ENCODE measurements around the gene PPP1CA. TPM values are rescaled to one million over a fixed set of nuclear protein-coding genes. Genes with fewer than 3 reads are reported as not detected.

PPP1CA gene
- total RNA-seq, 1 experiment from 2014 or later, result 238 TPM

DNA sequence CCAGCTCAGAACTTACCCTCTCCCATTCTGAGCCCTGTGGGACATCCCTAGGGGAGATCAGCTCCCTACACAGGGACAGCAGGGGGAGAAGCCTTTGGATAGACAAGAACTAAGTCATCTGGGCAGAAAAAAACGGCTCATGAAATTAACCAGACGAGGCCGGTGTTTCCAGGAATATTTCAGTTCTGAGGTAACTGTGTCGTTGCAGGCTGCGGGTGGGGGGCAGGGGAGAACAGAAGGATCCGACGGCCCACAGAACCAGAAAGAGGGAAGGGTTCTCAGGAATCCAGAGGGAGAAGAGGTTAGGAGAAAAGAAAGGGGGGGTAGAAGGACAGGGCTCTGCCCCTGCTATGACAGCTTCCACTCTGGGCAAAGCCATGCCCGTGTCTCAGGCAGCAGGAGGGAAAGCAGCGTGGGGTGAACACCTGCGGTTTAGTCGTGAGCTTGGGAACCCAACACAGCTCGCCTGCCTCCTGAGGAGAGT is 31.8 kb downstream of the PPP1CA start:
- Histone ChIP-seq H2AFZ (ENCODE audit: low read depth, low read length, poor library complexity, severe bottlenecking) (no peak overlapping the region), H3K9ac (ENCODE audit: low read length) (no peak overlapping the region), H3K4me2 (ENCODE audit: low read length) (no peak overlapping the region), H3K27ac (ENCODE audit: low read depth, low read length) (no peak overlapping the region), H3K36me3 (ENCODE audit: control insufficient read depth in 1 of 2, insufficient read depth in 2 of 2, low read length in 2 of 2) (peaks cover 0 to 5% of the 10 kb centered on the region in 2 experiments; a peak in 1 of 4 replicates), H3K9me3 (ENCODE audit: control insufficient read depth in 1 of 2, insufficient read depth in 1 of 2, low read depth in 1 of 2, low read length in 2 of 2) (no peaks in the 10 kb centered on the region), H3K79me2 (ENCODE audit: insufficient read depth, low read length) (peaks cover 58% of the 10 kb centered on the region), H3K4me1 (ENCODE audit: control insufficient read depth in 1 of 2, insufficient read depth in 2 of 2, low read length in 2 of 2) (peaks cover 21 to 65% of the 10 kb centered on the region in 2 experiments), H3K9me2 (ENCODE audit: insufficient read depth) (no peaks in the 10 kb centered on the region), H3K27me3 (ENCODE audit: insufficient read depth, low read length) (no peaks in the 10 kb centered on the region), H3K4me3 (replicated peaks in 1 of 2; ENCODE audit: low read depth in 1 of 2, low read length in 2 of 2) (no peak overlapping the region), H4K20me1 (ENCODE audit: insufficient read depth) (no peaks in the 10 kb centered on the region)
- BruUV-seq (replicated peaks), result no TSS peak
- DNase-seq (ENCODE audit: low read depth, low spot score), result no peak
- ChIA-PET POLR2A (interaction anchor here (3.5 to 15.1 kb wide), 2 partner anchors 8 to 15 kb away, joined by 15 to 210 read pairs; partner anchors contain the start of gene POLD4), CTCF (interaction anchor here (0.7 to 15.5 kb wide), 3 partner anchors 12 to 17 kb away, joined by 3 to 456 read pairs (median 44); partner anchors contain the start of gene POLD4), RAD21 (ENCODE audit: low non-redundant PET in 1 of 2, low total read pairs in 2 of 2, uncharacterized antibody in 2 of 2, unreplicated experiment in 2 of 2) (interaction anchor here (0.6 to 3.3 kb wide), 3 partner anchors 8 to 12 kb away, joined by 3 to 15 read pairs (median 6); no protein-coding TSS in a partner anchor)
- TF ChIP-seq SIN3A (IDR thresholded peaks at IDR 0.05; ENCODE audit: low read depth) (no peak), CBX3 (IDR thresholded peaks at IDR 0.05; ENCODE audit: low read depth) (no peak), CEBPB (IDR thresholded peaks at IDR 0.05; ENCODE audit: low read depth) (no peak), EZH2 (IDR thresholded peaks at IDR 0.05) (no peak), ZFX (IDR thresholded peaks at IDR 0.05) (no peak)
- intact Hi-C loops (cut with micrococcal nuclease), result no loop called here
- ATAC-seq, result no peak

DNA sequence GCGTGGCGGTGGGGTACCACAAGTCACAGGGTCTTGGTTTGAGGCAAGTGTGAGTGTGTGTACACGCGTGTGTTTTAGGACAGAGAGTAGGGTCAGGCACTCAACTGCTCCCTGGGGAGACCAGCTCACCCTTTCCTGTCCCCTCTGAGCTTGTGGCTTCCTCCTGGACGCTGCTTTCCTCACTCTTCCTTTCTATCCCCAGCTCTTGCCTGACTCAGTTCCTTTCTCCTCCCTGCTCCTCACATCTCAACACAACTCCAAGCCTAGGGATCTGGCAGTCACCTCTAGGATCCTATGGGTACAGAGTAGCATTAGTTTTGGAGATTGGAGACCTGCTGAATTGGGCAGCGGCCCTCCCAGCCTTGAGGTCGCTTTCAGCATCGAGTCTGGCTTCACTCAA is 32.4 kb downstream of the PPP1CA start:
- H3K4me3 ChIP-seq (replicated peaks in 1 of 2; ENCODE audit: low read depth in 1 of 2, low read length in 2 of 2), result no peak overlapping the region
- peaks cover 16 to 59% of the 10 kb centered on the region in 2 experiments for H3K4me1 ChIP-seq (ENCODE audit: control insufficient read depth in 1 of 2, insufficient read depth in 2 of 2, low read length in 2 of 2)
- peaks cover 0 to 11% of the 10 kb centered on the region in 2 experiments; a peak in 1 of 4 replicates for H3K36me3 ChIP-seq (ENCODE audit: control insufficient read depth in 1 of 2, insufficient read depth in 2 of 2, low read length in 2 of 2)
- no peaks in the 10 kb centered on the region for H3K27me3 ChIP-seq (ENCODE audit: insufficient read depth, low read length)
- ATAC-seq (no peak), DNase-seq (ENCODE audit: low read depth, low spot score) (no peak)
- no peaks in the 10 kb centered on the region for H3K9me3 ChIP-seq (ENCODE audit: control insufficient read depth in 1 of 2, insufficient read depth in 1 of 2, low read depth in 1 of 2, low read length in 2 of 2)
- CTCF ChIA-PET, result interaction anchor here (15.5 kb wide), 1 partner anchor 12 kb away, joined by 456 read pairs; the partner anchor contains the start of gene POLD4
- BruUV-seq (replicated peaks), result no TSS peak
- no peak overlapping the region for H3K9ac ChIP-seq (ENCODE audit: low read length)
- no peaks in the 10 kb centered on the region for H4K20me1 ChIP-seq (ENCODE audit: insufficient read depth)
- H3K9me2 ChIP-seq (ENCODE audit: insufficient read depth), result no peaks in the 10 kb centered on the region
- intact Hi-C loops (cut with micrococcal nuclease), result no loop called here
- H2AFZ ChIP-seq (ENCODE audit: low read depth, low read length, poor library complexity, severe bottlenecking), result no peak overlapping the region
- no peak overlapping the region for H3K27ac ChIP-seq (ENCODE audit: low read depth, low read length)
- H3K4me2 ChIP-seq (ENCODE audit: low read length), result no peak overlapping the region
- POLR2A ChIA-PET, result interaction anchor here (15.1 kb wide), 1 partner anchor 15 kb away, joined by 210 read pairs; the partner anchor contains the start of gene POLD4
- peaks cover 58% of the 10 kb centered on the region for H3K79me2 ChIP-seq (ENCODE audit: insufficient read depth, low read length)
- RAD21 ChIA-PET (ENCODE audit: low non-redundant PET in 1 of 2, low total read pairs in 2 of 2, uncharacterized antibody in 2 of 2, unreplicated experiment in 2 of 2), result interaction anchor here in 1 of 2 experiments (0.6 to 0.7 kb wide), 2 partner anchors 9 to 13 kb away, joined by 3 to 6 read pairs; no protein-coding TSS in a partner anchor
- TF ChIP-seq, protein P1, sequence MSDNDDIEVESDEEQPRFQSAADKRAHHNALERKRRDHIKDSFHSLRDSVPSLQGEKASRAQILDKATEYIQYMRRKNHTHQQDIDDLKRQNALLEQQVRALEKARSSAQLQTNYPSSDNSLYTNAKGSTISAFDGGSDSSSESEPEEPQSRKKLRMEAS (IDR thresholded peaks at IDR 0.05), result no peak
- TF ChIP-seq ZNF274 (IDR thresholded peaks at IDR 0.05; ENCODE audit: low read depth, low read length), result no peak
- no peak for TF ChIP-seq POLR2A (IDR thresholded peaks at IDR 0.05; ENCODE audit: borderline replicate concordance, extremely low read depth, insufficient read depth, insufficient read length)
- TF ChIP-seq JUND (IDR thresholded peaks at IDR 0.05), result no peak
- no peak for TF ChIP-seq FOSL1 (IDR thresholded peaks at IDR 0.05; ENCODE audit: low read depth)
- no peak for TF ChIP-seq EZH2 (IDR thresholded peaks at IDR 0.05)
- TF ChIP-seq SRF (IDR thresholded peaks at IDR 0.05; ENCODE audit: low read depth), result no peak
- TF ChIP-seq YY1 (IDR thresholded peaks at IDR 0.05; ENCODE audit: extremely low read depth, insufficient replicate concordance, low read depth, low read length), result no peak
- TF ChIP-seq, protein P2, sequence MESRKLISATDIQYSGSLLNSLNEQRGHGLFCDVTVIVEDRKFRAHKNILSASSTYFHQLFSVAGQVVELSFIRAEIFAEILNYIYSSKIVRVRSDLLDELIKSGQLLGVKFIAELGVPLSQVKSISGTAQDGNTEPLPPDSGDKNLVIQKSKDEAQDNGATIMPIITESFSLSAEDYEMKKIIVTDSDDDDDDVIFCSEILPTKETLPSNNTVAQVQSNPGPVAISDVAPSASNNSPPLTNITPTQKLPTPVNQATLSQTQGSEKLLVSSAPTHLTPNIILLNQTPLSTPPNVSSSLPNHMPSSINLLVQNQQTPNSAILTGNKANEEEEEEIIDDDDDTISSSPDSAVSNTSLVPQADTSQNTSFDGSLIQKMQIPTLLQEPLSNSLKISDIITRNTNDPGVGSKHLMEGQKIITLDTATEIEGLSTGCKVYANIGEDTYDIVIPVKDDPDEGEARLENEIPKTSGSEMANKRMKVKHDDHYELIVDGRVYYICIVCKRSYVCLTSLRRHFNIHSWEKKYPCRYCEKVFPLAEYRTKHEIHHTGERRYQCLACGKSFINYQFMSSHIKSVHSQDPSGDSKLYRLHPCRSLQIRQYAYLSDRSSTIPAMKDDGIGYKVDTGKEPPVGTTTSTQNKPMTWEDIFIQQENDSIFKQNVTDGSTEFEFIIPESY (IDR thresholded peaks at IDR 0.05; ENCODE audit: extremely low read depth, insufficient replicate concordance, low read length), result no peak
- no peak for TF ChIP-seq EZH2phosphoT487 (IDR thresholded peaks at IDR 0.05; ENCODE audit: borderline replicate concordance)
- TF ChIP-seq, protein P3, sequence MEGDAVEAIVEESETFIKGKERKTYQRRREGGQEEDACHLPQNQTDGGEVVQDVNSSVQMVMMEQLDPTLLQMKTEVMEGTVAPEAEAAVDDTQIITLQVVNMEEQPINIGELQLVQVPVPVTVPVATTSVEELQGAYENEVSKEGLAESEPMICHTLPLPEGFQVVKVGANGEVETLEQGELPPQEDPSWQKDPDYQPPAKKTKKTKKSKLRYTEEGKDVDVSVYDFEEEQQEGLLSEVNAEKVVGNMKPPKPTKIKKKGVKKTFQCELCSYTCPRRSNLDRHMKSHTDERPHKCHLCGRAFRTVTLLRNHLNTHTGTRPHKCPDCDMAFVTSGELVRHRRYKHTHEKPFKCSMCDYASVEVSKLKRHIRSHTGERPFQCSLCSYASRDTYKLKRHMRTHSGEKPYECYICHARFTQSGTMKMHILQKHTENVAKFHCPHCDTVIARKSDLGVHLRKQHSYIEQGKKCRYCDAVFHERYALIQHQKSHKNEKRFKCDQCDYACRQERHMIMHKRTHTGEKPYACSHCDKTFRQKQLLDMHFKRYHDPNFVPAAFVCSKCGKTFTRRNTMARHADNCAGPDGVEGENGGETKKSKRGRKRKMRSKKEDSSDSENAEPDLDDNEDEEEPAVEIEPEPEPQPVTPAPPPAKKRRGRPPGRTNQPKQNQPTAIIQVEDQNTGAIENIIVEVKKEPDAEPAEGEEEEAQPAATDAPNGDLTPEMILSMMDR (IDR thresholded peaks at IDR 0.05 in 2 of 3, conservative IDR thresholded peaks at IDR 0.05 in 1 of 3; ENCODE audit: borderline replicate concordance in 1 of 3, insufficient read depth in 1 of 3, low read depth in 2 of 3, low read length in 2 of 3), result no peak
- no peak for TF ChIP-seq EGR1 (IDR thresholded peaks at IDR 0.05; ENCODE audit: low read depth)
- no peak for TF ChIP-seq SP1 (IDR thresholded peaks at IDR 0.05; ENCODE audit: low read depth)
- TF ChIP-seq CEBPB (IDR thresholded peaks at IDR 0.05; ENCODE audit: low read depth), result no peak
- TF ChIP-seq CBX3 (IDR thresholded peaks at IDR 0.05; ENCODE audit: low read depth), result no peak
